ENCODE data around the gene EFNA5.
A peak's percentile ranks its signal among the peaks of the same experiment; 100 is the strongest.

Gene EFNA5

GRCh38 chr5:107603349-107603748 is 67.4 kb downstream of the EFNA5 start:
- DNase-seq (ENCODE audit: low read depth): no peak

GRCh38 chr5:107602896-107603295 is 67.8 kb downstream of the EFNA5 start:
- DNase-seq (ENCODE audit: low read depth): no peak

- no peak for DNase-seq (ENCODE audit: low read depth)
These were observed 69.7 kb downstream of the EFNA5 start for GRCh38 chr5:107601076-107601475.

- DNase-seq (ENCODE audit: low read depth): no peak
These were observed 71.8 kb downstream of the EFNA5 start for GRCh38 chr5:107598958-107599357.

- DNase-seq (ENCODE audit: low read depth): no peak
These were observed 72.9 kb downstream of the EFNA5 start for GRCh38 chr5:107597803-107598202.

GRCh38 chr5:107597247-107597646 is 73.5 kb downstream of the EFNA5 start:
- no peak for DNase-seq (ENCODE audit: low read depth)

GRCh38 chr5:107594253-107595045 is 76.3 kb downstream of the EFNA5 start:
- no peak for DNase-seq (ENCODE audit: low read depth)

GRCh38 chr5:107593009-107593408 is 77.7 kb downstream of the EFNA5 start:
- no peak for DNase-seq (ENCODE audit: low read depth)

GRCh38 chr5:107592515-107592914 is 78.2 kb downstream of the EFNA5 start:
- DNase-seq (ENCODE audit: low read depth): no peak

GRCh38 chr5:107590686-107591085 is 80.1 kb downstream of the EFNA5 start:
- DNase-seq (ENCODE audit: low read depth): no peak

- DNase-seq (ENCODE audit: low read depth): no peak
These were observed 81.1 kb downstream of the EFNA5 start for GRCh38 chr5:107589520-107590193.

- no peak for DNase-seq (ENCODE audit: low read depth)
These were observed 88.1 kb downstream of the EFNA5 start for GRCh38 chr5:107582625-107583024.

- DNase-seq (ENCODE audit: low read depth): no peak
These were observed 89.6 kb downstream of the EFNA5 start for GRCh38 chr5:107580889-107581820.

- DNase-seq (ENCODE audit: low read depth): no peak
These were observed 92.6 kb downstream of the EFNA5 start for GRCh38 chr5:107578051-107578635.

- DNase-seq (ENCODE audit: low read depth): no peak
These were observed 93.3 kb downstream of the EFNA5 start for GRCh38 chr5:107577394-107577950.

GRCh38 chr5:107576736-107577393 is 93.9 kb downstream of the EFNA5 start:
- DNase-seq (ENCODE audit: low read depth): no peak

- no peak for DNase-seq (ENCODE audit: low read depth)
These were observed 94.6 kb downstream of the EFNA5 start for GRCh38 chr5:107576155-107576554.

- DNase-seq (ENCODE audit: low read depth): no peak
These were observed 96.5 kb downstream of the EFNA5 start for GRCh38 chr5:107574287-107574686.

- no peak for DNase-seq (ENCODE audit: low read depth)
These were observed 97.9 kb downstream of the EFNA5 start for GRCh38 chr5:107572715-107573368.

GRCh38 chr5:107571621-107572536 is 98.9 kb downstream of the EFNA5 start:
- peak; percentile 83 for DNase-seq (ENCODE audit: low read depth)

All from activated gamma-delta T cell treated with anti-CD3 and anti-CD28 coated beads, Interleukin-2, amount 50 U/mL, for 16 hours (primary cell).